ENCODE results near the gene PSME3.

PSME3 gene, protein sequence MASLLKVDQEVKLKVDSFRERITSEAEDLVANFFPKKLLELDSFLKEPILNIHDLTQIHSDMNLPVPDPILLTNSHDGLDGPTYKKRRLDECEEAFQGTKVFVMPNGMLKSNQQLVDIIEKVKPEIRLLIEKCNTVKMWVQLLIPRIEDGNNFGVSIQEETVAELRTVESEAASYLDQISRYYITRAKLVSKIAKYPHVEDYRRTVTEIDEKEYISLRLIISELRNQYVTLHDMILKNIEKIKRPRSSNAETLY

GRCh38 chr17:42832934-42833766, at the start of gene PSME3:
Gene PSME3, plus strand, starts transcription at chr17:42833397. Its CDS starts 235 bp downstream, at chr17:42833632.
- DNase-seq = peak; percentile 76 to 80

GRCh38 chr17:42783791-42784138, 49.4 kb upstream of the PSME3 start:
- DNase-seq = no peak

DNA sequence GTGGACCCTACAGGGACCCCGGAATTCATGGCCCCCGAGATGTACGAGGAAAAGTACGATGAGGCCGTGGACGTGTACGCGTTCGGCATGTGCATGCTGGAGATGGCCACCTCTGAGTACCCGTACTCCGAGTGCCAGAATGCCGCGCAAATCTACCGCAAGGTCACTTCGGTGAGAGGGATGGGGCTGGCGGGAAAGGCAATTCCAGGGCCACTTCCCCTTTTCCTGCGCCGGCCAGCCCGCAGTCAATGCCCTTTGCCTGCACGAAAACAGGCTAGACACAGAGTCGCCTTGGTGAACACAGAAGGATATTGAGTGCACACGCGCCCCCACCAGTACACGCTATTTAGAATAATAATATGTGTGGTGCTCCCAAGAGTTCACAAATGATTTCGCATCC, 48.8 kb upstream of the PSME3 start:
- DNase-seq = no peak

- no peak for DNase-seq
These were observed 48.2 kb upstream of the PSME3 start for GRCh38 chr17:42784811-42785592.

DNA sequence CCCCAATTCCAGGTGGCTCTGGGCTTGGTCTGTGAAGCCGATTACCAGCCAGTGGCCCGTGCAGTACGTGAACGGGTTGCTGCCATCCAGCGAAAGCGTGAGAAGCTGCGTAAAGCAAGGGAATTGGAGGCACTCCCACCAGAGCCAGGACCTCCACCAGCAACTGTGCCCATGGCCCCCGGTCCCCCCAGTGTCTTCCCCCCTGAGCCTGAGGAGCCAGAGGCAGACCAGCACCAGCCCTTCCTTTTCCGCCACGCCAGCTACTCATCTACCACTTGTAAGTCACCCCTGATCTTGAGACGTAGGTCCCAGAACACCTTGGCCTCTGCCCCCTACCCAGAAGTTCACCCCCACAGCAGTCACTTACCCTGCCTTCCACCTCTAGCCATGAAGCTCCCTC, 45.9 kb upstream of the PSME3 start:
- DNase-seq = no peak

- no peak for DNase-seq
These were observed 41.2 kb upstream of the PSME3 start for GRCh38 chr17:42791948-42792347.

DNA sequence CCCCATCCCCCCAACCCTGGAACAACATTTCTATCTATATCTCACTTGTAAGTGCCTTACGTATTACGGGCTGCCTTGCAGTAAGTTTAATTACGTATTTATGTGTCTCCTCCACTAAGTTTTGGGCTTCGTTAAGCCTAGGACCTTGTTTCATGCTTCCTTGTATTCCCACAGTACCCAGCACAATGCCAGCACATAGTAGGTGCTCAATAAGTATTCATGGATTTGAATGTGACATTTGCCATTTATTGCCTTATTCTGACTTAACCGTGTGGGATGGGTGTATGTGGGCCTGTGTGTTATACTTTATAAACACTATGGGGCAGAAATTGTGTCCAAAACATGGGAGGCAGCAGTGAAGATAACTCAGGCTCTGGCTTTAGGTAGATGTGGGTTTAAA, 40.7 kb upstream of the PSME3 start:
- DNase-seq = no peak

DNA sequence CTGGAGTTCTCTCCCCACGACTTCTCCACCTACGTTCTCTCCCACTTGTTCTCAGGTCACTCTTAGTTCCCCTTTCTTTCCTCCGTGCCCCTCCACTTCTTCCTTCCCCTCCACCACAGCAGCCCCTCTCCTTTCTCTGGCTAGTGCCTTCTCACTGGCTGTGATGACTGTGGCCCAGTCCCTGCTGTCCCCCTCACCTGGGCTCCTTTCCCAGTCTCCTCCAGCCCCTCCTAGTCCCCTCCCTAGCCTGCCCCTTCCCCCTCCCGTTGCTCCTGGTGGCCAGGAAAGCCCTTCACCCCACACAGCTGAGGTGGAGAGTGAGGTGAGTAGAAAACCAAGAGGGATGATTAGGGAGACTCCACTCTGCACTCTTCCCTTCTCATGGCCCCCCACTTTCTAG, 38.1 kb upstream of the PSME3 start:
- DNase-seq = peak; percentile 15 to 33

- no peak for DNase-seq
These were observed 37.7 kb upstream of the PSME3 start for GRCh38 chr17:42795465-42795864.

DNA sequence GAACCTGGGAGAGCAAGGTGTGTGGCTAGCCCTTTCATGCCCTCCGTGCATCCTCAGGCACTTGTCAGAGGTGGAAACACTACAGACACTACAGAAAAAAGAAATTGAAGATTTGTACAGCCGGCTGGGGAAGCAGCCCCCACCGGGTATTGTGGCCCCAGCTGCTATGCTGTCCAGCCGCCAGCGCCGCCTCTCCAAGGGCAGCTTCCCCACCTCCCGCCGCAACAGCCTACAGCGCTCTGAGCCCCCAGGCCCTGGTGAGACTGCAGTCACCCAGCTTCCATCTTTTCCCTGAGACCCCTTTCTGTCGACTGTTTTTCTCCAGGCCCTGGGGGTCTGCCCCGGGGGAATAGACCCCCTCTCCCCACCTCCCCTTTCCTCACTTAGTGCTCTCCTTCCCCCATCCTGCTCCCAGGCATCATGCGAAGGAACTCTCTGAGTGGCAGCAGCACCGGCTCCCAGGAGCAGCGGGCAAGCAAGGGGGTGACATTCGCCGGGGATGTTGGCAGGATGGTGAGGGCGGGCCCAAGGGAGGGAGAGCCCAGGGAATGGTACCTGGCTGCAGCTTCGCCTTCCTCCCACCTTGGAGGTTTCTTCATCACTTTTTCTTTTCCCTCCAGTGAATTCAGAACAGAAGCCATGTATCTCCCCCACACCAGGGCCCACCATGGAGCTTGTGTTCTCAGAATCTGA, 37.0 kb upstream of the PSME3 start:
- no peak for DNase-seq

GRCh38 chr17:42797067-42798007, 35.9 kb upstream of the PSME3 start:
- DNase-seq = no peak

DNA sequence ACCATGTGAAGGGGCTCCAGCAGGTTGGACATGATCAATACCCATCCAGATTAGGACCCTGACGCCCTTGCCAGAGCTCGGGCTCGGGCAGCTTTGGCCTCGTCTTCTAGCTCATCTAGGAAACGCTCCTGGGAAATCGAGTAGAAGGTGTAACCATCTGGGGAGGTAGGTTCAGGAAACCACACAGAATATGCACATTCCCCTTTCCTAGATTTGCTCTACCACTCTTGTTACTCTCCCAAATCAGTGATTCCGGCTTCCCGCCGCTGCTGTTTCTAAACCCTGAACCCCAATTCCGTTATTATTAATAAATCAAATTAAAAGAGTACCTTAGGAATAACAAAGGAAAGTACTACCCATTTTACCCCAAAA, 35.2 kb upstream of the PSME3 start:
- no peak for DNase-seq

DNA sequence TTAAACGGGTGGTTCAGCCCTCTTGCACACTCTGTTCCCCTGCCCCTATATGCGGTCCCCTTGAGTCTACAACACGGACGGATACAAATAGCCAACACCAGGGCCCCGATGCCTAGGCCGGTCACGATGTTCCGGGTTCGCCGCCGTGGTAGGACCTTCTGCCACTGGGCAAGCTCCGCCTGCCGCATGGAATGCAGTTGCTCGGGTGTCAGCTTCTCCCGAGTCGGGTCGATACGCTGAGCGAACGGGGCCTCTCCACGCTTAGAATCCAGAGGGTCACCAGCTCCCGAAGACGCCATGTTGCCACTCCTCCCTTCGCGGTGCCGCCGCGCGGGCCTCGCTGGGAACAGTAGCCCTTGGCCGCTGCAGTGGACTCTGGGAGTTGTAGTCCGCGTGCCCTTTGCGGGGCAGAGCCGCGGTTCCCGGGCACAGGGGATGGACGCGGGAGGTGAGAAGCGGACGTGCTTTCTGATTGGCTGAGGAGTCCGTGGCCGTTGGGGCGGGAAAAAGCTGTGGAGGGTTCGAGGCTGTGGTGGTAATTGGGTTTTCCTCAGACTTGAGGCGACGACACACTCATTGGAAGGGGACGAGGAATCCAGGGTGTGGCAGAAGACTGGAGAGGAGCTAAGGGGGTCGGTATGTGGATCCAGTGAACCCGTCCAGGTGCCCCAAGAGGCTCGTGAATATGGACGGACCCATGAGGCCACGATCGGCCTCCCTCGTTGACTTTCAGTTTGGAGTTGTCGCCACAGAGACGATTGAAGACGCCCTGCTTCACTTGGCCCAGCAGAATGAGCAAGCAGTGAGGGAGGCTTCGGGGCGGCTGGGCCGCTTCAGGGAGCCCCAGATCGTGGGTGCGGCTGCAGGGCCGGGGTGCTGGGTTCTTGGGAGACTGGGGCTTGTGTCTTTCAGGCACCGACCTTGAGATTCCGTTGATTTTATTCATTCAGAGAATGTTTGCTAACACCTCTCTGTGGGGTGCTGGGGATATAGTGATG, 34.5 kb upstream of the PSME3 start, which contains the start of the genes CNTD1 and COA3:
CNTD1 (plus strand) TSS at position 479 of the 998 bp plus-strand sequence; CDS start at position 686, 207 bp downstream.
COA3 (minus strand) TSS at position 322 of the 998 bp plus-strand sequence; CDS start at position 299, 23 bp downstream.
- peak; percentile 78 to 84 for DNase-seq

DNA sequence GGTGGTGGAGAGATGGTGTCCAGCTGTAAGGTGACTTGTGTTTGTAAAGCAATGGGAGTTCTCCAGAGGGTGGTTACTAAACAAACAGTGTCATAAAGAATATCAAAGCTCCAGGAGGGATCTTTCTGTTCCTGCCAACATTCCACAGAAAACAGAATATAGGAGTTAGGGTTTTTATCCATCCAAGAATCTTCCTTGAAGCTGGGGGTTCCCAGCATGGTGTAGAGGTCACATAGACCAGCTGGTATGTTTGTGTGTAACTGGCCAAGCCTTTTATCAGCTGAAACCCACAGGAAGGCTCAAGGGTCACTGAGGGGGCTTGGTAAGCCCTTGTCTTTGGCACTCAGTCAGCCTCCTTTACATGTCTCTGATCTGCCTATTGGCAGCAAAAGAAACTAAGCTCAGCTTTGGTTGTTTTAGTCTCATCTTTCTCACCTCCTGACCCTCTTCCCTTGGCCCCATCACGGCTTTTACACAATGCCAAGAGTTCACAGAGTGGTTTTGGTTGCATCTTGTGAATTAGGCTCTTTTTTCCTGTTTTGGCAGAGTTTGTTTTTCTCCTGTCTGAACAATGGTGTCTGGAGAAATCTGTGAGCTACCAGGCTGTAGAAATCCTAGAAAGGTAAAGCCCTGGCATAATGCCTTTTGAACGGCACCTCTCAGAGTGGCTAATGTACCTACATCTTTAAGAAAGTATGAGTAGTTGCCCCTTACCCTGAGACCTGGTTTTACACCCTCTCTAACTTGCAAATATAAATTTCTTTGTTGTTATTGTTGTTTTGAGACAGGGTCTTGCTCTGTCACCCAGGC, 29.9 kb upstream of the PSME3 start:
- no peak for DNase-seq

- no peak for DNase-seq
These were observed 28.3 kb upstream of the PSME3 start for GRCh38 chr17:42804918-42805367.

DNA sequence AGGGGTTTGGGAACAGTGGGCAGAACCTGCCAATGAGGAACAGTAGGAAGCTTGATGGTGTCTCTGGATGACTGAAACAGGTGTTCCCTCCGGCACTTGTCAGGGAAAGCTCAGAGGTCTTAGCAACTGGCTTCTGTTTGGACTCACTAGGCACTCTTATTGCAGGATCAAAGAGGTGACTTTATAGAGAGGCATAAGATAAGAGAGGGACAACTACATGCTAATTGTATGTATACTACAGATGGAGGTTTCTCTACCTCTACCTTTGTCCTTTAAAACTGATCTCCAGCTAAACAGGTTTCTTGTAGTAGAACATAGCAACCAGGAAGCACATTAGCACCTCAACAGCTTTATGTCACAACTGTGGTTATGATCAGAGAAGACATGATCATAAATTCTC, 26.9 kb upstream of the PSME3 start:
- no peak for DNase-seq

DNA sequence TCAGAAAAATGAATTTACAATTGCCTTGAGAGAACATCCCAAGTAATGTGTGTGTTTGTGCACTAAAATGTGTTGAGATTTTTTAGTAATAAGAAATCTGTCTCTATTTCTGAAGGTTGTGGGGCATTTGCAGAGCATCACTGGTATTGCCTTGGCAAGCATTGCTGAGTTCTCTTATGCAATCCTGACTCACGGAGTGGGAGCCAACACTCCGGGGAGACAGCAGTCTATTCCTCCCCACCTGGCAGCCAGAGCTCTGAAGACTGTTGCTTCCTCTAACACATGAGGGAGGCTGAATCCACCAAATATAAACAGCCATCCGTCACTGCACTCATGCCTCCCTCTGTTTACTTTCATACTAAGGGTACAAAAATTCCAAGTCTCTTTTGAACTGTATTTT, 23.9 kb upstream of the PSME3 start:
- no peak for DNase-seq

DNA sequence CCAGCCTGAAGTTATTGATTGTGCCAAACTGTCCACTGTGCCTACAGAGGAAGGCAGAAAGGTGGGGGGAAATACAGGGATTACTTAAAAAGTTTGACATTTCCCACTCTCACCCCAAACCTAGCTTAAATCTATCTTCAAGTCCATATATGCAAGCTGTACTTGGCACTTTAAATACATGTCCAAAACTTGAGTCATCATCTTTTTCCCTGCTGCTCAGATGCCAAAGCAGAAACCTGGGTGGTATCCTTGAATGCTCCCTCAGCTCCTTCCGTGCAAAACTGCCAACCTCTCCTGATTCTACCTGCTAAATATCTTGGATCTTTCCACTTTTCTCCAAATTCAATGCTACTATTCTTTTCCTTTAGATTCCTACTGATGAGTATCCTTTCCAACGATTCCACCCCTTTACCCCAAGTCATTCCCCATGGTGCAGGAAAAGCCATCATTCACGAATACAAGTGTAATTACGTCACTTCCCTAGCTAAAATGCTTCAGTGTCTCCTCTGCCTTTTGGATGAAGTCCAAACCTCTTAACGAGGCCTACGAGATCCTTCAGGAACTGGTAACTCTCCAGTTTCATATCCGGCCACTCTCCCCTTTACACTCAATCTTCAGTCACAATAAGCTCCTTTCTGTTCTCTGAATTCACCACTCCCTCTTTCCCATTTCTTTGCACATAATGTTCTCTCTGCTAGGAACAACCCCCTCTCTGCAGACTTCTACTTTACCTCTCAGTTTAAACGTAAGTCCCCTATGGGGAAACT, 18.4 kb upstream of the PSME3 start:
- DNase-seq = peak; percentile 26 to 32

- no peak for DNase-seq
These were observed 15.3 kb upstream of the PSME3 start for GRCh38 chr17:42817866-42818265.

Data from Kasumi-1 (cell line).